ENCODE data around the gene ZNF132. TPM values are rescaled to one million over a fixed set of nuclear protein-coding genes. Genes with fewer than 3 reads are reported as not detected.

Gene ZNF132
- total and polyA plus RNA-seq, 9 of the 15 experiments (the other 6 are each of a cell fraction or from before 2014, with no cell fraction given) = 0.03 to 0.42 (median 0.10) TPM; not detected in 5

DNA sequence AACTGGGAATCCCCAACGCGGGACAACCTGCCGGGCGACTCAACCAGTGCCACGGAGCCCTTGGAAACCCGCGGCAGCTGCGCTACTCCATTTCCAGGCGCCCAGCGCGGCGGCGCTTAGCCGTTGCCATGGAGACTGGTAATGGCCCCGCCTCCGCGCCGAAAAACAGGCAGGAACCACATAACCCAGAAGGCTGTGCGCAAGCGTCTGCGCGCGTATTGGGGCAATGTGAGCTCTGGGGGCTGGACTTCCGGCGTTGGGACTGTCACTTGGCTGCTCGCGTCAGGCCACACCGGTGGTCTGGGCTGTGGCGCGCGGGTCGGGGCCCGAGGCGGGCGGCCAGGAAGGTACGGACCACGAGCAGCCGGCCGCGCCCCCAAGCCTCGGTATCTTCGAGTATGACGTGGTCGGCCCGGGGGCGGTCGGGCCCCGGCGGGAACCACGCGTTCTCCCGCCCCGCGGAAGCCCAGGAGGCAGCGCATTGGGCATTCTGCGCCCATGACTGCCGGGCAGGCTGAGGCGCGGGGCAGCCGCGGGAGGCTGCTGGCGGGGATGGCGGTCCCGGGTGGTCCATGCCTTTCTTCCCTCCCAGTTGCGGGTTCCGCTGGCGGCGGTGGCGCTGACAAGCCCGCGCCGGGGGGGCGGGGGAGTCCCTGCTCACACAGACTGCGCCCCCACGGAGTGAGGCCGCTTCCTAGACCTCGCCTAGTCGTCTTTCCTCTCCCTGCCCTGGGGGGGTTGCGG, 11.6 kb upstream of the ZNF132 start, which contains the start of gene ZNF324B (continued):
- TF ChIP-seq, protein P1, sequence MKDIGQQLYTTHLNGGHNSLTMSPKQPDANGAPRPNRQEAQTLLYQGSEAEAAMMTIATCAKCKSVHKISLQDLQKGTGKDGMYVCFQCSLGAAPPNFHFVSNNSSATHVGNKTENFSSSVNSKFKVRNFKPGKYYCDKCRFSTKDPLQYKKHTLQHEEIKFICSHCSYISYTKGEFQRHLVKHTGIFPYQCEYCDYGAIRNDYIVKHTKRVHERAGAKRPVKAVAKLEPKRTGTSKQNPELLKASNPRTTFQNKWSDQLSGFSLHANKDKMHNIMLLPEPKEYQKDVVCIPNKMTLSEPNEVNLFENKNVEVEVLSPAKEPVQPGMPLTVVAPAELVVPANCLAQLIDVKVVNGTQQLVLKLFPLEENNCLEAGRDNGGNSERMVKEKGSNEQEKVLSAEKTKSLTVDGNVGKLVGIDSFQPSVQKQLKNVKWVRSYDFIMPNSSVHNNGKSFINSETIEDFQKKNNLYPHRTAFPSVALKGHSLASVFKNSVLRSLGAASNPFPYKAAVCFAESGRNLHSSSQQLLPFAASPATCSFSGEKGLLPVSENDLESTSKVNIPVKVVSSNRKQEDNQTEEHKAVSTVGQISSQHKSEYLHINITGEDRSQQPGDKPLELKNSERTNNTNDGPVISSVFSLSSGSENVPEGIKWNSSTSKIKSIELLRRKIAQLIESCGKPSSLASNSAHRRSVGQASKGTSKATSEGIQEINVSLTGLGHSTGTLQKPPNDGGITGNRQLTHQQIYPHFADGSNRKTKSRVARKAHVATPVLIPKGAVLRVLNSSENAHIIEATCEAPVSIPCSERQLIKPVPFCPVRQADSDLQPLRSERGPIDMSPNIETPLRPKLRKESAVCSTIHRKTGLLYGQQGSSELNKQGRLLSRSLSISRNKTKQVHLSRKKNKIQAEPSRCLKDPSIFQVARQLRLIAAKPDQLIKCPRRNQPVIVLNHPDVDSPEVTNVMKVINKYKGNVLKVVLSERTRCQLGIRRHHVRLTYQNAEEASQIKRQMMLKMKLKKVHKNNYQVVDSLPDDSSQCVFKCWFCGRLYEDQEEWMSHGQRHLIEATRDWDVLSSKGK (CRISPR knock-in tag; IDR thresholded peaks at IDR 0.05) = no peak
- TF ChIP-seq ZNF511 (CRISPR knock-in tag; IDR thresholded peaks at IDR 0.05) (peak; percentile 72; the same call in 1 of the 2 replicates), NRF1 (conservative IDR thresholded peaks at IDR 0.05 in 1 of 2, IDR thresholded peaks at IDR 0.05 in 1 of 2) (peak; percentile 92 to 94), NCOA2 (IDR thresholded peaks at IDR 0.05; ENCODE audit: partially characterized antibody in 2 of 2) (no peak), YY1 (IDR thresholded peaks at IDR 0.05; ENCODE audit: borderline replicate concordance in 1 of 3, control insufficient read depth in 1 of 3, extremely low read depth in 1 of 3, insufficient read depth in 3 of 3, insufficient read length in 1 of 3, insufficient replicate concordance in 2 of 3, low read depth in 1 of 3, low read length in 2 of 3) (peak in 2 of 3 experiments; percentile 75 to 85), SP2 (IDR thresholded peaks at IDR 0.05; ENCODE audit: extremely low read depth, low read depth, low read length, poor library complexity, severe bottlenecking) (peak; percentile 71), KLF6 (CRISPR knock-in tag; IDR thresholded peaks at IDR 0.05; ENCODE audit: borderline replicate concordance) (no peak), ZFX (CRISPR knock-in tag; IDR thresholded peaks at IDR 0.05) (peak; percentile 17; the same call in 1 of the 2 replicates), KDM4B (IDR thresholded peaks at IDR 0.05; ENCODE audit: borderline replicate concordance in 2 of 2, low read depth in 1 of 2) (no peak), ZNF76 (CRISPR knock-in tag; IDR thresholded peaks at IDR 0.05; ENCODE audit: borderline replicate concordance) (no peak), TFAP4 (CRISPR knock-in tag; IDR thresholded peaks at IDR 0.05; ENCODE audit: borderline replicate concordance) (peak; percentile 86), BMI1 (IDR thresholded peaks at IDR 0.05; ENCODE audit: low read length) (peak; percentile 93), ZNF165 (CRISPR knock-in tag; IDR thresholded peaks at IDR 0.05; ENCODE audit: borderline replicate concordance) (no peak), NFE2 (IDR thresholded peaks at IDR 0.05; ENCODE audit: low read depth) (no peak), POLR3A (IDR thresholded peaks at IDR 0.05; ENCODE audit: borderline replicate concordance, extremely low read depth, insufficient read depth, insufficient read length) (no peak)
- TF ChIP-seq, protein P2, sequence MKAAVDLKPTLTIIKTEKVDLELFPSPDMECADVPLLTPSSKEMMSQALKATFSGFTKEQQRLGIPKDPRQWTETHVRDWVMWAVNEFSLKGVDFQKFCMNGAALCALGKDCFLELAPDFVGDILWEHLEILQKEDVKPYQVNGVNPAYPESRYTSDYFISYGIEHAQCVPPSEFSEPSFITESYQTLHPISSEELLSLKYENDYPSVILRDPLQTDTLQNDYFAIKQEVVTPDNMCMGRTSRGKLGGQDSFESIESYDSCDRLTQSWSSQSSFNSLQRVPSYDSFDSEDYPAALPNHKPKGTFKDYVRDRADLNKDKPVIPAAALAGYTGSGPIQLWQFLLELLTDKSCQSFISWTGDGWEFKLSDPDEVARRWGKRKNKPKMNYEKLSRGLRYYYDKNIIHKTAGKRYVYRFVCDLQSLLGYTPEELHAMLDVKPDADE (conservative IDR thresholded peaks at IDR 0.05; ENCODE audit: control insufficient read depth, low read depth, low read length) = peak; percentile 89; the same call in 1 of the 2 replicates
- TF ChIP-seq, protein P3, sequence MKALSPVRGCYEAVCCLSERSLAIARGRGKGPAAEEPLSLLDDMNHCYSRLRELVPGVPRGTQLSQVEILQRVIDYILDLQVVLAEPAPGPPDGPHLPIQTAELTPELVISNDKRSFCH (CRISPR knock-in tag; IDR thresholded peaks at IDR 0.05) = no peak
- TF ChIP-seq, protein P3 (tag; IDR thresholded peaks at IDR 0.05) = no peak

Measured in K562 (cell line).